Glomerular visceral epithelial cell (primary cell): ENCODE results near the gene TCAP.
"Not testable (repeated sequence)": the region's sequence is repeated elsewhere in the genome, so short reads cannot be mapped to it uniquely, and the experiment has no call there.

Experiments used
- DNase-seq: peaks from one replicate; pipeline ENCODE4 v3.0.0-alpha.2; 2016; ENCODE audit errors: extremely low spot score

TCAP gene

GRCh38 chr17:39704821-39705551 is 39.8 kb downstream of the TCAP start:
- no peak for DNase-seq

- no peak for DNase-seq
These were observed 40.7 kb downstream of the TCAP start for GRCh38 chr17:39705786-39706348.

- no peak for DNase-seq
These were observed 41.2 kb downstream of the TCAP start for GRCh38 chr17:39706383-39706782.

- DNase-seq = no peak
These were observed 41.8 kb downstream of the TCAP start for GRCh38 chr17:39706921-39707337.

- DNase-seq = no peak
These were observed 44.3 kb downstream of the TCAP start for GRCh38 chr17:39709319-39709997.

- DNase-seq = no peak
These were observed 45.1 kb downstream of the TCAP start for GRCh38 chr17:39709998-39710964.

GRCh38 chr17:39711071-39711470 is 45.9 kb downstream of the TCAP start:
- DNase-seq = not testable (repeated sequence)

- no peak for DNase-seq
These were observed 46.7 kb downstream of the TCAP start for GRCh38 chr17:39711851-39712250.

GRCh38 chr17:39714234-39714633 is 49.1 kb downstream of the TCAP start:
- no peak for DNase-seq

- no peak for DNase-seq
These were observed 50.4 kb downstream of the TCAP start for GRCh38 chr17:39715375-39716072.
